ENCODE data around the gene HERC2.

HERC2 gene

DNA sequence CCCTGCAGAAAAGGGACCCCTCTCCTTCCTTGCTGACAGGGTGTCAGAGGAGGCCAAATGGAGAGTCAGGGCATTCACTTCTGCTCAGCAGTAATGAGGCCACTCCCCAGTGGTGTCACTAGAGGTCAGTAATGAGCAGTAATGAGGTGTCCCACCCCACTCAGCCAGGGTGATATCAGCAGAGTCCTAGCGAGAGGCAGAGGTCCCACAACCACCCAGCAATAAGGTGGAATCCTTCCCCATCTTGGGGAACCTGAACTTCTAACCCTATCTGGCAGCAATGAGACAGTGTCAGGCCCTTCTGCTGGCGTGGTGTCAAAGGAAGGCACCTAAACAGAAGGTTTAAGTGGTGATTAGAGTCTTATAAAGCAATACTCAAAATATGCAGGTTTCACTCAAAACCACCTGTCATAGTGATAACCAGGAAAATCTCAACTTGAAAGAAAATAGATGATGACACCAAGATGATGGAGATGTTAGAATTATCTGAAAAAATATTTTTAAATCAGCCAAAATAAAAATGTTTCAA, 235.7 kb downstream of the HERC2 start:
- no peak for DNase-seq

DNA sequence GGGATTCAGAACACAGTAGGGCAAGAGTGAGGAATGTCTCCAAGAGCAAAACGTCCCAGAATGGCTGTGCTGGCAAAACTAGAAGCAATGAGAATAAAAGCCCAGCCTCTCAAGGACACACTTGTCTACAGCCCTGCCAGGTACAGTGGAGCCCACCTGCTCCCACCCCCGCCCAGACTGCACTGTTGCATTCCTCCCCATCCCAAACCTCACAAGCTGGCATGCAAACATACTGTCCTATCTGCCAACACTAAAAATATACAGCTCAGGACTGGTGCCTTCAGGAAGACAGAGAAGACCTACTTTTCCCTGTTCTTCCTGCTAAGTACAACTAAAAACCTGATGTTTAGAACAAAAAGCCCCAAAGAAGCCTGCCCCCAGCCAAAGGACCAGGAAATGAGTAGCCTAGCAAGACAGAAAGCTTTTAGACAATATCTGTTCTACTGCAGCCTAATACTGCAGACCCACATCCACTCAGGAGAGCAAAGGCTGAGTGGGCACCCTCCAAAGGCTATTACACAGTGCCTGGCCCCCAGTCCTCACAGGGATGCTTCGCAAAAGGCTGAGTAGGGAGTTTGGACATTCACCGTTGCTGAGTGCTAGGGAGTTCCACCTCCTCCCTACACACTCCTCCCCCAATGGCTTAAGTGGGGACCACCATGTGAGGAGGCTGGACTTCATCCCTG, 236.3 kb downstream of the HERC2 start:
- DNase-seq, result no peak

DNA sequence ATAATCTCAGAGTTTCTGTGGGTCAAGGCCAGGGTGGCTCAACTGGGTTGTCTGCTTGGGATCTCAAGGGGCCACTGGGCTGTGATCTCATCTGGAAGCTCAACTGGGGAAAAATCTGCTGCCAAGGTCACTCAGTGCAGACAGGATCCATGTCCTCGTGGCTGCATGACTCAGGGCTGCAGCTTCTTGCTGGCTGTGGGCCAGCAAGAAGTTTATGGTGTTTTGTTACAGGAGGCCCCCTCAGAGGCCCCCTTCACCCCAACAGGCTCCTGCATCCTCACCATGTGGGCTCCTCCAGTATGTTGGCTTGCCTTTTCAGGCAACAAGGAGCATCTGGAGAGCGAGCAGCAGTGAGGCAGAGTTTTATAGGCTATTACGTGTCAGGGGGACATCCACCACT, 237.4 kb downstream of the HERC2 start:
- DNase-seq, result no peak

DNA sequence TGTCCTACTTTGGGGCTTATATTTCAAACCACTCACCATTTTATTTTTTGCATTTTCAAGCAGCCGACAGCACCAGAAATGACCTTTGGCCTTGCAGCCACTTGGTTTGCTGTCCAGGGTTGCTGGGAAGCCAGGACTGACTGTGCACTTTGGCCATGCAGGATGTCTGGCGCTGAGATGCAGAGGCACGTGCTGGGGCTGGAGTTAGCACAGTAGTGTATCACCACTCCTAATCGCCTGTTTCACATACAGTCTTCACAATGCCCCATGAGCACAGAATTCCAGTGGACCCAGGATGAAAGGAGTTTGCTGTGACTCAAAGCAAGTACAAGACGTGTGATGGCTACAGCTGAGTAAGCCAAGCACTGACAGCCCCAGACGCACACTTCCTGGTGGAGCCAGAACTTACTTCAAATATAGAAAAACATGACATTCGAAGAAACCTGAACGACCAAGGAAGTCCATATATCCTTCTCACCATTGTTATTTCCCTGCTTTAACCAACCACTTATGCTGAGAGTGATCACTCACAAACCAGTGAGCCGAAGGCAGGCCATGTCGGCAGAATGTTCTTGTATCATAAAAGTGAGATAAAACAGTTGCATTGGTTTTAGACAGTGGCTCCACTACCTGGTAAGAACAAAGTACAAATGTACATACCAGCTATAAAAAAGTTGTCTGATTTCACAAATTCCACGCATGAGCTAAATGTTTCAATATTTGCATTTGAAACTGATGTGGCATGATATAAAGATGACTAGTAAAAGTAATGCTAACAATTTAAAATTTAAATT, 238.9 kb downstream of the HERC2 start:
- DNase-seq, result no peak

DNA sequence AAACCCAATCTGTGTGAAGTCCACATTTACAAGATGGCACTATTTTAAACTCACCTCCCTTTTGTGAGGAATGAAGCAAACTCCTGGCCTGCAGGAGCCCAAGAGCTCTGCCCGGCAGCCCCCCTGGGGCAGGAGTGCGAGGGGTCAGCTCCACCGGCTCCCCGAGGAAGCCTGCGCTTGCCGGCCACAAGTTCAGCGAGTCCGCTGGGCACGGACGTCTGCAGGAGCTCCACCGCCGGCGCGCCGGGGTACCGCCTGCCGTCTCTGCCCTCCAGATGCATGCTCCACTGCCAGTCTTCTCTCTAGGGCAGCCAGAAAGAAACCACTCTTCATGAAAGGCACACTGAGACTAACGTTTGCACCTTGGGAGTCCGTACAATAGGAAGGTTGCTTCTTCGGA, 240.4 kb downstream of the HERC2 start:
- DNase-seq, result no peak

DNA sequence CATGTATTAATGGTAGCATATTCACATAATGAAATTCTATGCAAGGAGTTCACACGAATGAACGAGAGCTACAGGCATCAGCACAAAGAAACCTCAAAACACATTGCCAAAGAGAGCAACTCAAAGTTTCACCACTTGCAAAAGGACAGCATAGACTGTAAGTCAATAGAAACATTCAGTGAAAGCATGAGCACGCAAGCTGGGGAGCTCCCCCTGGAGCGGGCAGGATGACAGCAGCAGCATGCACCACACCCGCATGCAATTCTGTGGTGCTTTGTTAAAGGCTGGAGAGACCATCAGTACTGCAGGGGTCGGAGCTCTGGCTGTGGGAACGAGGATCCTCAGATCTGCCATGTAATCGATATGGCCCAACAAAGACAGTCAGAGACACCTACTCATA, 241.6 kb downstream of the HERC2 start:
- no peak for DNase-seq

DNA sequence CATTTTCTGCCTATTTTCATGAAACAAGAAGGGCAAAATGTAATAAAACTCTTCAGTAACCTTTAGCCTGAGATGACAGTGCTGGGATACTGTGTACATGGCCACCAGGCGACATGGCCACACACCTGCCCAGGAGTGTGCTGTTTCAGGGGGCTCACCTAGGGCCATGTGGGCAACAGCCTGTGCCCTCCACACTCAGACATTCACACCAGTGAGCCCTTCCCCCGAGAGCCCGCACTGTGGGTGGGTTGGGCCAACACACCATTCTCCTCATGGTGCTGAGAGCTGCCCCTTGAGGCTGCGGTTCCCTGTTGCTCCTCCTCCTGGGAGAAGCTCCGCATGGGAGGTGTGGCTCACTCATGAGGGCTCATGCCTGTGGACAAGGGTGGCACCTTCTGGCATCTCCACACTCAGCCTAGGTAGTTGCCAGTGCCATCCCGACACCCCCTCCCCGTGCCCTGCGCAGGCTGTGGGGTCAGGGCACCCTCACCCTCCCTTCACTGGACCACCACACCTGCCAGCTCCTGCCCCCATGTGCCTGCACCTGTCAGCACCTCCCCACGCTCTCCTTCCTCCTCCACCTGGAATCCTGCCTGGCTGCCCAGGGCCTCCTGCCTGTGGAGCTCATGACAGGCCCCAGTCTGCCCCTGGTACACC, 242.5 kb downstream of the HERC2 start:
- no peak for DNase-seq

DNA sequence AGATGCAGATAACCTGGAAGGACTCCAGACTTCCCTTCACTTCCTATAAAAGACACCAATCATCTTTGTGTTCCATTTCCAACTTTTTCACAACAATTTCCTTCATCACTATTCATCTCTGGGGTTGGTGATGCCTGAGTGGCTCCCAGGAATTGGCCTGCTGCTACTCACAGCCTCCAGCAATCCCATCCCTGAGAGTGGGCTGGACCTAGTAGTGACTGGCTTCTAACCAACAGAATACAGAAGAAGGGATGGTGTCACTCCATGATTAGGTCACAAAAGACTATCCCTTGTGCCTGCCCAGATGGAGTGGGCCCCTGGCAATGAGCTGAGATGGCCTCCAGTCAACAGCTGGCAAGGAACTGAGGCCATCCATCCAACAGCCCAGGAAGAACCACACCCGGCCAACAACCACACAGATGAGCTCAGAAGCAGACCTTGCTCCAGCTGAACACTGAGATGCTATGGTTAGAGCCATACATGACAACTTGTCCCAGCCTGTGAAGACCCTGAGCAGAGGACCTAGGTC, 243.7 kb downstream of the HERC2 start:
- DNase-seq, result no peak

DNA sequence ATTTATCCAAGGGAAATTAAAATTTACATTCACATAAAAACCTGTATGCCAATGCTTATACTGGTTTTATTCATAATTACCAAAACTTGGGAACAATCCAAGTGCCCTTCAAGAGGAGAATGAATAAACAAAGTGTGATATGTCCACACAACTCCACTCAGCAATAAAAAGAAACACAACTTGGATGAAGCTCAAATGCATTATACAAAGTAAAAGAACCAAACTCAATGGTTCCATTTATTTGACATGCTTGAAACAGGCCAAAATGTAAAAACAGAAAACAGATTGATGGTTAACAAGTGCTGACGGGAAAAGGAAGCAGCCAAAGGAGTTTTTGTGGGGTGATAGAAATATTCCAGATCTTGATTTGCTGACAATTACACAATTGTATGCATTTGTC, 246.4 kb downstream of the HERC2 start:
- DNase-seq, result no peak

DNA sequence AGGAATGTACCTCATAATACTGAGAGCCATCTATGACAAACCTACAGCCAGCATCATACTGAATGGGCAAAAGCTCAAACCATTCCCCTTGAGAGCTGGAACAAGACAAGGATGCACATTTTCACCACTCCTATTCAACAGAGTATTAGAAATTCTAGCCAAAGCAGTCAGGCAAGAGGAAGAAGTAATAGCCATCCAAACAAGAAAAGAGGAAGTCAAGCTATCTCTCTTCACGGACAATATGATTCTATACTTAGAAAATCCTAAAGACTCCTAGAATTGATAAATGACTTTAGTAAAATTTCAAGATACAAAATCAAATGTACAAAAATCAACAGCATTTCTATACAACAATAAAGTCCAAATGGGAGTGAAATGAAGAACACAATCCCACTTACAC, 253.0 kb downstream of the HERC2 start:
- DNase-seq, result no peak

DNA sequence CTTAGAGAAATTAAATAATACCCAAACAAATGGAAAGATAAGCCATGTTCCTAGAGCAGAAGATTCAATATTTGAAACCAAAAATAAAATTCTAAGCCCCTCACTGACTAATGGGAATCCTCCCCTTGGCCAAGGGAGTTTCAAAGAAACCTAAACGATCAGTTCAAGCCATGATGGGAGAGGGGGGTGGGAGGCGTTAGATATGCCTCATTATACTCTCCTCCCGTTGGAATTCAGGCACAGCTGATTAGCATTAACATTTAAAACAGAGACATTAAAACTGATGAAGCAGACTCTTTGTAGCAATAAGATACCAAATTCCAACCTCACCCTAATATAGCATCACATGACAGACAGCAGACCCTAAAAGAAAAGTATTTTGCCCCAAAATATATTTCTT, 255.7 kb downstream of the HERC2 start:
- DNase-seq, result no peak
